HCT116 (cell line): ENCODE measurements around the gene NGRN.

ENCODE experiments used
- CEBPB ChIP-seq: IDR thresholded peaks from 2 replicates; pipeline ENCODE4 v1.6.1; 2012; ENCODE audit warnings: low read depth
- EZH2 ChIP-seq: fragments of 200-600 bp; sonication (generic); IDR thresholded peaks from 2 replicates; pipeline ENCODE4 v1.6.1; 2017; ENCODE audit warnings: antibody characterized with exemption, mixed run types
- EZH2phosphoT487 ChIP-seq: fragments of 200-600 bp; IDR thresholded peaks from 2 replicates; pipeline ENCODE4 v1.6.1; 2018; ENCODE audit warnings: antibody characterized with exemption, borderline replicate concordance
- FOSL1 ChIP-seq: IDR thresholded peaks from 2 replicates; pipeline ENCODE4 v1.6.1; 2012; ENCODE audit warnings: low read depth
- JUND ChIP-seq: IDR thresholded peaks from 2 replicates; pipeline ENCODE4 v1.6.1; 2012
- POLR2A ChIP-seq: IDR thresholded peaks from 2 replicates; pipeline ENCODE4 v1.7.0; 2011; ENCODE audit warnings: borderline replicate concordance; ENCODE audit not compliant: insufficient read depth, insufficient read length; ENCODE audit errors: extremely low read depth
- RAD21 ChIP-seq: IDR thresholded peaks from 2 replicates; pipeline ENCODE4 v1.6.1; 2012; ENCODE audit warnings: low read depth, mild to moderate bottlenecking
- SRF ChIP-seq: IDR thresholded peaks from 2 replicates; pipeline ENCODE4 v1.6.1; 2012; ENCODE audit warnings: low read depth
- ZNF274 ChIP-seq: fragments of 200-500 bp; sonication (Bioruptor generic); IDR thresholded peaks from 2 replicates; pipeline ENCODE4 v1.6.1; 2014; ENCODE audit warnings: mild to moderate bottlenecking, low read depth, low read length, inconsistent platforms
- TF ChIP-seq, protein P1 (sequence below), 3 experiments: fragments of 200-600 bp in 1 of 3; sonication (generic) in 1 of 3; IDR thresholded peaks in 2 of 3; conservative IDR thresholded peaks in 1 of 3; 2 replicates each; pipeline ENCODE4 v1.5.1; 2012 to 2017; ENCODE audit warnings: low read depth in 2 of 3, low read length in 2 of 3, antibody characterized with exemption in 1 of 3, borderline replicate concordance in 1 of 3, control low read depth in 1 of 3, mild to moderate bottlenecking in 1 of 3, mixed read lengths in 1 of 3, mixed run types in 1 of 3, moderate library complexity in 1 of 3; ENCODE audit not compliant: insufficient read depth in 1 of 3
- TF ChIP-seq, protein P2 (sequence below): IDR thresholded peaks from 2 replicates; pipeline ENCODE4 v1.6.1; 2012

- TF ChIP-seq, protein P1, sequence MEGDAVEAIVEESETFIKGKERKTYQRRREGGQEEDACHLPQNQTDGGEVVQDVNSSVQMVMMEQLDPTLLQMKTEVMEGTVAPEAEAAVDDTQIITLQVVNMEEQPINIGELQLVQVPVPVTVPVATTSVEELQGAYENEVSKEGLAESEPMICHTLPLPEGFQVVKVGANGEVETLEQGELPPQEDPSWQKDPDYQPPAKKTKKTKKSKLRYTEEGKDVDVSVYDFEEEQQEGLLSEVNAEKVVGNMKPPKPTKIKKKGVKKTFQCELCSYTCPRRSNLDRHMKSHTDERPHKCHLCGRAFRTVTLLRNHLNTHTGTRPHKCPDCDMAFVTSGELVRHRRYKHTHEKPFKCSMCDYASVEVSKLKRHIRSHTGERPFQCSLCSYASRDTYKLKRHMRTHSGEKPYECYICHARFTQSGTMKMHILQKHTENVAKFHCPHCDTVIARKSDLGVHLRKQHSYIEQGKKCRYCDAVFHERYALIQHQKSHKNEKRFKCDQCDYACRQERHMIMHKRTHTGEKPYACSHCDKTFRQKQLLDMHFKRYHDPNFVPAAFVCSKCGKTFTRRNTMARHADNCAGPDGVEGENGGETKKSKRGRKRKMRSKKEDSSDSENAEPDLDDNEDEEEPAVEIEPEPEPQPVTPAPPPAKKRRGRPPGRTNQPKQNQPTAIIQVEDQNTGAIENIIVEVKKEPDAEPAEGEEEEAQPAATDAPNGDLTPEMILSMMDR (IDR thresholded peaks at IDR 0.05 in 2 of 3, conservative IDR thresholded peaks at IDR 0.05 in 1 of 3; ENCODE audit: borderline replicate concordance in 1 of 3, insufficient read depth in 1 of 3, low read depth in 2 of 3, low read length in 2 of 3): no peak
- TF ChIP-seq POLR2A (no peak), FOSL1 (no peak), SRF (no peak), EZH2 (no peak), ZNF274 (no peak), JUND (no peak), EZH2phosphoT487 (no peak), CEBPB (no peak), RAD21 (no peak)
- TF ChIP-seq, protein P2, sequence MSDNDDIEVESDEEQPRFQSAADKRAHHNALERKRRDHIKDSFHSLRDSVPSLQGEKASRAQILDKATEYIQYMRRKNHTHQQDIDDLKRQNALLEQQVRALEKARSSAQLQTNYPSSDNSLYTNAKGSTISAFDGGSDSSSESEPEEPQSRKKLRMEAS: no peak
These were observed 6.1 kb downstream of the NGRN start for GRCh38 chr15:90271459-90272166.
